Globus pallidus (tissue), 1 donor: ENCODE measurements around the gene CRABP1.

Experiments used
- DNase-seq: peaks from one replicate; pipeline ENCODE4 v3.0.0-alpha.2; 2015; ENCODE audit warnings: low spot score

CRABP1 gene

DNA sequence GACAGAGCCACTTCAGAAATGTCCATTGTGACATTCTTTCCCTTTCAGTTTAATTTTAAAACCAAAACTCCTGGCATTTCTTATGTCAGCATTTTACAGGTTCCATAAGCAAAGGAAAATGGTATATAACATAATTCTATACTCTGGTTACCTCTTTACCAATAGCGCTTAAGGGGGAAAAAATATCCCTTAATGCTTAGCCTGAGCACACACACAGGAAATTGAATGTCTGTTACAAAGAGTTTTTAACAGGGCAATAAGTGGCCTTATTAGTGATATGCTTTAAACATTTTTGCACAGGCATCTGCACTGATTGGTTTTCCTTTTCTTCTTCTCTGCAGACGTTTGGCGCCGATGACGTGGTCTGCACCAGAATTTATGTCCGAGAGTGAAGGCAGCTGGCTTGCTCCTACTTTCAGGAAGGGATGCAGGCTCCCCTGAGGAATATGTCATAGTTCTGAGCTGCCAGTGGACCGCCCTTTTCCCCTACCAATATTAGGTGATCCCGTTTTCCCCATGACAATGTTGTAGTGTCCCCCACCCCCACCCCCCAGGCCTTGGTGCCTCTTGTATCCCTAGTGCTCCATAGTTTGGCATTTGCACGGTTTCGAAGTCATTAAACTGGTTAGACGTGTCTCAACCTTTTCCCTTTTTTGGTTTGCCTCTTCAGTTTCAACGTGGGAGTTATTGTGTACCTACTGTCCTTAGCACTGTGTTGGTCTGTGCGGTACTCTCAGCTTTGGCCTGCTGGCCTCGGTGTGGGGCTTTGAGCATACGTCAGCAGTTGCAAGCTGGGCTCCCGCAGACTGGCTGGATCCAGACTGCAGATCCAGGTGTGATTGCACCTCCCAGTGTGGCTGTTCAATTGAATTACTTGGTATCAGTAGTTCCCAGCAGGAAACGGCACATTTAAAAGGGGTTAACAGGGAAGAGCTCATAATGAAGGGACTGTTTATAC is 7.7 kb downstream of the CRABP1 start:
- DNase-seq = no peak

DNA sequence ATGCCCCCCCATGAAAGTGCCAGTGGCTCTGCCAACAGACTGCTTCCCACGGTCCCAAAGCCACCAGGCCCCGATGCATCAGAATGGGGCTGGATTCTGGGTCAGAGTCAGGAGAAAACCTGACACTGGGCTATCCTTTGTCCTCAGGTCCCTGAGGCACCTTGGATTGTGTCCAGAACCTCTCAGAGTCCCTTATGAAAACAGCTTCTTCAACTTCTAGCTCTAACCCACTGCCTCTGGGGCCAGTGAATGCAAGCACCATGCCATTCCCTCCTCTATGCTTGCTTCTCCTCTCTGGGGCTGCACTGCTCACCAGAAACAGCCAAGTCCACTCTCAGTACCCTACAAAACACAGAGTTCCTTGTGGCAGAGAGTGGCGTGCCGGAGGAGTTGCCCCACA is 9.9 kb downstream of the CRABP1 start:
- no peak for DNase-seq

DNA sequence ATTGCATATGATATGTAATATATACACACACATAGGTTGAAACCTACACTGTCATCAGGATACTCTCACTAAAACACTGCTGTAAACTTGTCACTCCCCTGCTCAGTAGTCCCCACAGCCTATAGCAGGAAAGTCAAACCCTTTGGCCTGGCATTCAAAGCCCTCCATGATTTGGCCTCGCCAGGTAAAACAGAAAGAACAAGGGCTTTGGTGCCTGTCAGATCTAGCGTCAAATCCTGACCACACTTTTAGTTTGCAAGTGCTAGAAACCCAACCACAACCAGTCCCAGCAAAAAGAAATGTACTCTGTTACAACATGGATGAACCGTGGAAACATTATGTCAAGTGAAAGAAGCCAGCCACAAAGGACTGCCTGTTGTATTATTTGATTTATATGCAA is 11.4 kb downstream of the CRABP1 start:
- DNase-seq = no peak

DNA sequence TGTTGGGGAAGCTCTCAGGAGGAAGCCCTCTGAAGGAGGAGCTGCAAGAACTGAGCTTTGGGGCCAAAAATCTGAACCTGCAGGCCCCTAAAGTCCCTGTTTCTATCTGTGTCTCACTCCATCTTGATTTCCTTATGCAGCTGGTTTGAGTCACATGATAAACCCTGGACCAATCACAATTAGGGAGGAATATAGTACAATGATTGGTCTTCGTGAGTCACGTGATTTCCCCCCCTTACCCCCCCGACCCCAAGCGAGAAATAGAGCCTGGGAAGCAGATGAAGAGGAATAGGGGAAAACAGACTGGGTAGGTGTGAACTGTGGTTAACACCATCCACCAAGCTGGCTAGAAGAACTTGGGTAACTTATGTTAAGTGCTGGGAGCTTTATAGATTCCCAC is 12.9 kb downstream of the CRABP1 start:
- DNase-seq = no peak

DNA sequence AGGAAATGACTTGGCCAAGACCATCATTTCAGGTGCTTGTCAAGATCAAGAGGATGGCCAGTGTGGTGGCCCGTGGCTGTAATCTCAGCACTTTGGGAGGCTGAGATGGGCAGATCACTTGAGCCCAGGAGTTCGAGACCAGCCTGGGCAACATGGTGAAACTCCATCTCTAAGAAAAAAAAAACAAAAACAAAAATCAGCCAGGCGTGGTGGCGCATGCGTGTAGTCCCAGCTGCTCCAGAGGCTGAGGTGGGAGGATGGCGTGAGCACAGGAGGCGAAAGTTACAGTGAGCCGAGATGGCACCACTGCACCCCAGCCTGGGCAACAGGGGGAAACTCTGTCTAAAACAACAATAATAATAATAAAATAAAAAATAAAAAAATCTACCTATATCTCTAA is 15.0 kb downstream of the CRABP1 start:
- no peak for DNase-seq

DNA sequence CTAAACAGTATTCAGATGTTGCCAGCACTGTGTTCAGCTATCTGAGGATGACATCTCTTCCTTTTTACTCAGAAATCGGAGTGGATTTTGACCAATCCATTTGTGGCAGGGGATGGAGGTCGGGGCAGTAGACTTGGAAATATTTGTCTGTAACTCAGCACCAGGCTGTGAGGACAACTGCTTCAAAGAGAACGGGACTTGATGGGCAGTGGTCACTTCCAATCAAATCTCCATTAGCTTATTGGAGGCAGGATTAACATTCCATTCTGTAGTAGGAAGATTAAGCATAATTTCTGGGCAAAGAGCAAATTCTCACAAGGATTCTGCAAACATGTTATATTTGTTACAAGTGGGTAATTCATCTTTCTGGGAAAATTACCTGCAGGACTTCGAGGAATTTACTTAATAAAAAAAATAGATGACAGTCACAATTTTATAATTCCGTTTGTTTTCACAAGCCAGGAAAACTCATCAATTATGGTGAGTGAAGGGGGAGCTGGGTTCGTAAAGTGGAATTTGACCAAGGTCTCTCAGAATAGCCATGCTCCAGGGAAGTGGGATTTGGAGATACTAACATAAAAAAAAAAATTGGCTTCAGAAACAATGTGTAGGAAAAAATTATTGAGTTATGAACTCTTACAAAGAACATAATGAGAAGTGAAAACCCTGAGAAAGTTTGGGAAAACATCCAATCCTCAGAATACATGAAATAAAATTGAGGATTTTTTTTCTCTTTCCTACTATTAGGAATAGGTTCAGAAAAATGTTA is 18.1 kb downstream of the CRABP1 start:
- no peak for DNase-seq

DNA sequence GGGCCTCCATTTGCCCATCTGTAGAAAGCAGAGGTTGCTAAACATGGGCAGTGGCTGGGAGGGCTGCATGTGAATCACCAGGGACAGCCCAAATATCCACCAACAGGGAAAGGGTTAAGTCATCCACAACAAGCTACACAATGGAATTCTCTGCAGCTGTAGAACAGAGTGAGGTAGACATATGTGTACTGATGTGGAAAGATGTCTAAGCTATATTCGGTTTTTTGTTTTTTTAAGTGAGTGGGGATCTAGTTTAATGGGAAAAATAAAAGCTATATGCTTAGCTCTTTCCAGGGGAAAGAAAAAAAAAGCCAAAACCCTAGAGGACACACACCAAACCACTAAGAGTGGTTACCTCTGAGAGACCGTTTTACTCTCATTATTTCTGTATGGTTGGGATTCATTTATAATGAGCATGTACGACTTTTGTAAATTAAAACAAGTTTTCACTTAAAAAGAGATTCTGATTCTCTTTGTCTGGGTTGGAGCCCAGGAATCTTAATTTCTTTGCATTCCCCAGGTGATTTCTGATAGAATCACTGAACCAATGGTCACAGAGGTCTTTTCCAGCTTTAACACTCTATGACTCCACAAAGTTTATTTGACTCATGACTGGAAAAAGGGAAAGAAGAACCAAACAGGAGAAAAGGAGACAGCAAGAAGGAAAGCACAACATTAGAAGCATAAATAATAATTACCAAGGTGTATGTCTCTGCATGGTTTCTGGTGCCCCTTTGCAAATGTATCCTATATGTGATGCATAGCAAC is 19.1 kb downstream of the CRABP1 start:
- DNase-seq = no peak

DNA sequence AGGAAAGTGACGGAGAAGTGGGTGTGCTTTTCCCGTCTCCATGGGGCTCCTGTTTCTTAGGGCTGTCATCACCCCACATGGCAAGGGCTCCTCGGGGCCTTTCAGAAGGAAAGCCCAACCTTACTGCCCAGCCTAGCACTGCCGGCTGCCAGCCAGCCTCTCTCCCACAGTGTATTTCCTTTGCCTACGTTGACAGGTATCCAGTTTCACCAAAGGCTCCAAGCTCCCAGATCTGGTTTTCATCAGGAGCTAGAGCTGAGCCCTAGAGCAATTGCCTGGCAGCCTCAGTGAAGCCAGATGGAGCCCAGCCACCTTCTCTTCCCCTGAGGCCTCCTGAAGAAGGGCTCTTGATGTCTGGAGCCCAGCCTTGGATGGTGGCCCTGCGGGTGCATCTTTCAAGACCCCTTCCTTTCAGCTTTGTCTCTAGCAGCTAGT is 20.2 kb downstream of the CRABP1 start:
- DNase-seq = no peak

DNA sequence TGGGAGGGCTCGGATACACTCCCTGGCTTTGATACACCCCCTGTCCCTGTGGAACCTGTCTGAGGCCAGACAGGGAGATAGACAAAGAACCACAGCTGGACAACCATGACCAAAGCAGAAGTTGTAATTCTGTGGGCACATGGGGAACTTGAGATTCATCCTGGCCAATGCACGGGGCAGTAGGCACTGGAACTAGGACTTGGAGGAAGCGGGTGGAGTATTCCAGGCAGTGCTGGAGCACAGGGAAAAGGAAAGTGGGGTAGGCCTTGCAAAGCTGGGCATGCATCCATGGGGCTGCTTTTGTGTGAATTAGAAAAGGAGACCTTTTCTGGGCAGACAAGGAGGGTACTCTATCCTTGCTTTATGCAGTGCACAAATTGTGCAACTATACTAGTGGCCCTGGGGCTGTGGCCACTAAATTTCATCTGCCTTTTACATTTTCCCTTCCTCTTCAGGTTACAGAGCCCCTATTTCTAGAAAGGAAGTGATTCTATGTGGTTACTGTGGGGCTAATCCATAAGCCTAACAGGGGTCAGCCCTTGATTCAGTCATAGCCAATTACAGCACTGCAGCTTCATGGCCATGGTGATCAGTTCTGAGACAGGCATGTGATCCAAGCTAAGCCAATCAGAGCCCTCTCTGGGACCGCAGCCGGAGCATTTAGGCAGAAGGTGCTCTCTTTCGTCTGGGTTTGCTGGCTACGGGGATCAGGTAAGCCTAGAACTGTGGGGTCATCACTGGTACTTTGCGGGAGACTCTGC is 21.0 kb downstream of the CRABP1 start:
- DNase-seq = peak; percentile 9

DNA sequence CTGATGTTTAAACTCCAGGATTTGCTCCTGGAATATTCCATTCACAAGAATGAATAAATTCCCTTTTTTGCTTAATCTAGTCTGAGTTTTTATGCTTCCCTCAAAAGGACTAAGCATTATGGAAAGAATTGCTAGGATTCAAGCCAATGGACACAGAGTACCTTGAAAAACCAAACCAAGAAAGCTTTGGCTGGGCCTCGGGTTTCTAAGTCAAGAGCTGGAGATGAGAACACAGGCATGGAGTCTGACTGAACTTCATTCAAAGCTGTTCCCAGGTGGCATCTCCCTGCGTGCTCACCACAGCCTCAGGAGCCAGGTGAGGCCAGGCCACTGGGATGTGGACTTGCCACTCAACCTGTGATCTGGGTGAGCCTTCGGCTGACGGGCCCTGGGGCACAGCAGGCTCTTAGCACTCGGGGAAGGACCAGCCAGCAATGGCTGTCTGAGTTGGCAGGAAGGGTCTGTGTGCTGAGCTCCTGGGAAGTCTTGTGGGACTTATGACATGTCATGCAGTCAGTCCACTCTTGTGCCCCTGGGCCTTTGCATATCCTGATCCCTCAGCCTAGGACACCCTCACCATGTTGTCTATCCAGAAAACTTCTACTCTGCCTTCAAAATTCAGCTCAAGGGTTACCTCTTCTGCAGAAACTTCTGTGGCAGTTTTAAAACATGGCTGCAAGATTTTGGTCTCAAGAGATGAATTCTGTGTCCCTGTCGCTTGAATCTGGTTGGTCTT is 21.8 kb downstream of the CRABP1 start:
- no peak for DNase-seq

DNA sequence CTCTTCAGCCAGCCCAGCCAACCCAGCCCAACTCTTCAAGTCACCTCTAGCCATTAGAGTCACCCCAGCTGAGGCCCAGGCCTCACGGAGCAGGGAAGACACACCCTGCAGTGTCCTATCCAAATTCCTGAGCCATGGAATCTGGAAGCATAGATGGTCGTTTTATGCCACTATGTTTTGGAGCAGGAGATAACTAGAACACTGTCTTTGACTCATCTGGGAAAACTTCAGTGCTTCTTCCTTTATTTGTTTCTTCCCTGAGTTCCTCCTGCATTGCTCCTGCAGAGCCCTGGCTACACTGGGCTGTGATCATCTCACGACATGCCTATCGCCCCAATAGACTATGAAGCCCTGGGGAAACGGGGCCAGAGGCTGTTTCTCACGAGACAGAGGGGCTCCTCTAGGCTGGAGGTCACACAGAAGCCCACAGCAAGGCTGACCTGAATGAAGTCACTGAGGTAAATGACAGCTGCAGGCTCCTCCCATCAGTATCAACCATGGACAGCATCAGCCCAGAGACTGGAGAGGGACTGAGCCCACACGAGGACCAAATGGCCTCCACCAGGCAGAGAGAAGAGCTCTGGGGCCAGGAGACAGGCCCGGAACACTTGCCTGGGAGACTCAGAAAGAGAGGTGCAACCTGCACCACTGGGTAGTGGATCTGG is 22.7 kb downstream of the CRABP1 start:
- no peak for DNase-seq

DNA sequence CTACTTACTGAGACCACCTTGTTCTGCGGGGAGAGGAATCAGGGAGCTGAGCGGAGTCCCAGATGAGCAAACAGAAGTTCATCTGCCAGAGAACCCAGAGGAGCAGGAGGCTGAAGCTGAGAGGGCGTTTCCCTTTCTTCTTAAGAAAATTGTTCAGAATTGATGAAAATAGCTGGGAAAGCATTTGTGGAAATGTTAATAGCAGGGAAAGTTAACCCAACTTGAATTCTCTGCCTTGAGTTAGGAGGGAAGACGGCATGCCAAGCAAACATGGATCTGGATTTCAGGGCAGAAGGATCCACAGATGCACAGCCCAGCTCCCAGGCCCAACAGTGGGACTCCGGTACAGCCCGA is 23.2 kb downstream of the CRABP1 start:
- DNase-seq = no peak

DNA sequence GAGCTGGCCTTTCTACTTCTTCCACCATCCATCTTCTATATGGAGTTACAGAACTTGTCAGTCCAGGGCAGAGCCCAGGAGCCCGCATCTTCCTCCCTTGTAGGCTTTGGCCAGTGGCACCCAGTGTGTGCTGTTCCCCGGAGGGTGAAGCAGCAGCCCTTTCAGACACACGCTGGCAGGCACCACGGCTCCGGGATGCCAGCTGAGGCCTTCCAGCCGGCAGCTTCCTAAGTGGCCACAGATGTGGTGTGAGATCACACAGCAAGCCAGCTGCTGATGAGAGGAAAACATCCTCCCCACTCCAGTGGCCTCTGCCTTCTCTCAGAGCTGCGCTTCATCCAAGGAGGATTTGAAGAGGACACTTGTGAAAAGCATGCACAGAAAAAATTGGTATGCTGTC is 24.1 kb downstream of the CRABP1 start:
- peak; percentile 86 for DNase-seq

DNA sequence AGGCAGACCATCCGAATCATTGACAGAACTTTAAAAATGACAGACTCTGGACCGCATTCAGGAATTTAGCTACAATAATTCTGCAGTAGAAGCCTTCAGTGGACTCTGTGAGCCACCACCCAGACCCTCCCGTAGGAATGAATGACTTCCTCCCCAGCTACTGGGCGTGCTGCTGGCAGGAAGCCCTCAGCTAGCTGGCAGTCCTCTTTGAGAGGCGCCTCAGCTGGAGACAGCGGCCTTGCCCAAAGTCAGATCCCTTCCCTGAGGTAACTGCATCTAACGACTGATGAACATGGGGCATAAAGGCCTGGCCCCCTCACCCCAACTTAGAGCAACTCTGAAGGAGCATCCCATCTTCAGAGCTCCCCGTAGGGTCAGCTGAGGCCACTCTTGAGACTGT is 25.8 kb downstream of the CRABP1 start:
- DNase-seq = no peak

DNA sequence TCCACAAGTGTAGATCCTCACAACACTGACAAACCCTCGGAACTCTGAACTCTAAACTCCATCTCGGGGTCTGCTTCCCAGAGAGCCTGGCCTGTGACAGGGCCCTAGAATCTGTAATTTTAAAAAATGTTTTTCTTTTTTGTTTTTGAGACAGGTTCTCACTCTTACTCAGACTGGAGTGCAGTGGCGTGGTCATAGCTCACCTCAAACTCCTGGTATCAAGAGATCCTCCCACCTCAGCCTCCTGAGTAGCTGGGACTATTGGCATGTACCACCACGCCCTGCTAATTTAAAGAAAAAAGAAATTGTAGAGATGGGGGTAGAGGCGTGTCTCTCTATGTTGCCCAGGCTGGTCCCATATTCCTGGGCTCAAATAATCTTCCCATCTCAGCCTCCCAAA is 26.2 kb downstream of the CRABP1 start:
- no peak for DNase-seq

DNA sequence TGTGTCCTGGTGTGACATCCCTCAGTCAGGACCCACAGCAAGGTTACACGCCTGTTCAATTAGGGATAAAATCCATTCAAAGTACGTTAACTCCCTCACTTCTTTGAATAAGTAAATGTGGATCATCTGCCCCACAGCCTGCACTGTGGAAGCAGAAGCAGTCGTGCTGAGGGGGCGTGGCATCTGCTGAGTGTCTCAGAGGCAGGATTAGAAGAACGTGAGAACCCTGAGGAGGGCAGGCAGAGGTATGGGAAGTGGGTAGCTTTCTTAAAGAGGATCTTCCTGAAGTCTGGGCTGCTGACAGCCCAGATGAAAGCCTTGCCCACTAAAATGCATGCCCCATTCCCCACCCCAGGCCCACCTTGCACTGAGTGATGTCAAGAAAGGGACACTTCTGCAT is 28.5 kb downstream of the CRABP1 start:
- no peak for DNase-seq

DNA sequence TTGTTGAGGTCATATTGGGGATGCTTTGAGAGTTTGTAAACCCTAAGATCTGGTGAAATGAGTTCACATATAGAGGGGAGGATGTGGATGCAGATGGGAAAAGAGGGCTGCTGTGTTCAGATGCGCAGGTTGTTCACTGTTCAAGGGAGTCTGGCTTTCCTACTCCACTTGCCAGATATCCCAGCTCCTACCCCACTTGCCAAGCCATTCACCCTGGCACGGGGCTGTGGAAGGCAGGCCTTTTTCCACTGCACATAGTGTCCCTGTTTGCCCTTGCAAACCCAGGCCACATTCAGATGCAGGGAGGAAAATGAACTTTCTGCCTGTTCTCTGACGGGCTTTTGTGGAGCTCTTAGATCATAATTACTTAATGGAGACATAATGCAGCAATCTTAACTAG is 29.0 kb downstream of the CRABP1 start:
- peak; percentile 13 for DNase-seq

DNA sequence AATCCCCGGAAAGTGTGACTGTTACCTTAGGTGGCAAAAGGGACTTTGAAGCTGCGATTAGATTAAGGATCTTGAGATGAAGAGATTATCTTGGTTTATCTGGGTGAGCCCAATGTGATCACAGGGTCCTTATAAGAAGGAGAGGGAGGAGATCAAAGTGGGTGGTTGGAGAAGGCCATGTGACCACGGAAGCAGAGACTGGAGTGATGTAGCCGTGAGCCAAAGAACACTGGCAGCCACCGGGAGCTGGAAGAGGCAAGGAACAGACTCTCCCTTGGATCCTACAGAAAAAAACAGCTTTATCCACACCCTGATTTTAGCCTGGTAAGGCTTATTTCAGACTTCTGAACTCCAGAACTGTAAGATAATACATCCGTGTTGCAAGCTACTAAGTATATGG is 29.9 kb downstream of the CRABP1 start:
- no peak for DNase-seq

DNA sequence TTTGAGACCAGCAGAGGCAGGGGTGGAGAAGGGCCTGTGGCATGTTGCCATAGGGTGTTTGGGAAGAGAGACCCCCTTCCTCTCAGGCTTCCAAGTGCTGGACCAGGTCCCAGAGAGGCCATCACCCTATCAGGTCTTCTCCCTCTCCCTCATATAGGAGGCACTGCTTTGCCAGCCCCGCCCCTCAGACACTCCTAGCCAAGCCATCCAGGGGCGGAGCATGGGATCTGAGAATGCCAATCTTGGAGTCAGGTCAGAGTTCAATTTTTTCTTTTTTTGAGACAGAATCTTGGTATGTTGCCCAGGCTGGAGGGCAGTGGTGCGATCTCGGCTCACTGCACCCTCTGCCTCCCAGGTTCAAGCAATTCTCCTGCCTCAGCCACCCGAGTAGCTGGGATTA is 32.7 kb downstream of the CRABP1 start:
- no peak for DNase-seq
